GM23338 (cell line): ENCODE measurements around the gene CFB. TPM values are rescaled to one million over a fixed set of nuclear protein-coding genes. Genes with fewer than 3 reads are reported as not detected.
"Not testable (repeated sequence)": the region's sequence is repeated elsewhere in the genome, so short reads cannot be mapped to it uniquely, and the experiment has no call there.

Experiments
- ATAC-seq: fragments of 200-7000 bp; cut with Tn5 transposase; 3 replicates; pipeline ENCODE4 v1.9.1; 2020
- DNase-seq: peaks from one replicate; pipeline ENCODE4 v3.0.0-alpha.2; 2015; ENCODE audit warnings: low spot score
- H2AFZ ChIP-seq: fragments of 200-600 bp; sonication (generic); 2 replicates; pipeline ENCODE4 v1.8.0; 2016; ENCODE audit warnings: antibody characterized with exemption, mild to moderate bottlenecking, moderate library complexity
- H3F3A ChIP-seq: fragments of 200-600 bp; sonication (generic); replicated peaks from 2 replicates; pipeline ENCODE4 v1.8.0; 2017; ENCODE audit warnings: antibody characterized with exemption, mixed run types, low read depth
- H3K27ac ChIP-seq: fragments of 200-600 bp; sonication (generic); 2 replicates; pipeline ENCODE4 v1.6.1; 2016; ENCODE audit warnings: low read depth
- H3K27me3 ChIP-seq: fragments of 200-600 bp; sonication (generic); 2 replicates; pipeline ENCODE4 v1.8.0; 2016; ENCODE audit warnings: mild to moderate bottlenecking, mixed run types, moderate library complexity; ENCODE audit not compliant: insufficient read depth
- H3K36me3 ChIP-seq: fragments of 200-600 bp; sonication (generic); 2 replicates; pipeline ENCODE4 v1.8.0; 2016; ENCODE audit warnings: mild to moderate bottlenecking; ENCODE audit not compliant: insufficient read depth
- H3K4me1 ChIP-seq: fragments of 200-600 bp; sonication (generic); 2 replicates; pipeline ENCODE4 v1.8.0; 2016; ENCODE audit warnings: mild to moderate bottlenecking, moderate library complexity; ENCODE audit not compliant: insufficient read depth
- H3K4me2 ChIP-seq: fragments of 200-600 bp; sonication (generic); 2 replicates; pipeline ENCODE4 v1.7.1; 2017; ENCODE audit warnings: mixed run types
- H3K4me3 ChIP-seq: fragments of 200-600 bp; sonication (generic); 2 replicates; pipeline ENCODE4 v1.6.1; 2016; ENCODE audit warnings: mixed run types
- H3K79me2 ChIP-seq: fragments of 200-600 bp; sonication (generic); replicated peaks from 2 replicates; pipeline ENCODE4 v1.8.0; 2017; ENCODE audit warnings: mild to moderate bottlenecking; ENCODE audit not compliant: insufficient read depth
- H3K9me2 ChIP-seq: fragments of 200-600 bp; sonication (generic); 2 replicates; pipeline ENCODE4 v1.8.0; 2017; ENCODE audit not compliant: insufficient read depth
- H4K20me1 ChIP-seq: fragments of 200-600 bp; sonication (generic); replicated peaks from 2 replicates; pipeline ENCODE4 v1.8.0; 2017; ENCODE audit warnings: mild to moderate bottlenecking; ENCODE audit not compliant: insufficient read depth
- H3K27ac Mint-ChIP-seq: 2 replicates; pipeline ENCODE4 v1.8.0; 2020; ENCODE audit warnings: inconsistent platforms, mild to moderate bottlenecking, moderate library complexity, mixed read lengths
- H3K27me3 Mint-ChIP-seq: 3 replicates; pipeline ENCODE4 v1.8.0; 2022; ENCODE audit warnings: low read depth, mild to moderate bottlenecking, moderate library complexity, mixed read lengths, inconsistent platforms; ENCODE audit not compliant: insufficient read depth, poor library complexity
- H3K36me3 Mint-ChIP-seq: 3 replicates; pipeline ENCODE4 v1.8.0; 2021; ENCODE audit warnings: low read depth, mild to moderate bottlenecking, inconsistent platforms, moderate library complexity, mixed read lengths
- H3K4me1 Mint-ChIP-seq: 3 replicates; pipeline ENCODE4 v1.8.0; 2020; ENCODE audit warnings: mild to moderate bottlenecking, inconsistent platforms, mixed read lengths
- H3K4me3 Mint-ChIP-seq: 3 replicates; pipeline ENCODE4 v1.8.0; 2021; ENCODE audit warnings: moderate library complexity, mild to moderate bottlenecking, inconsistent platforms, mixed read lengths
- H3K9me3 Mint-ChIP-seq: 3 replicates; pipeline ENCODE4 v1.8.0; 2020; ENCODE audit warnings: moderate library complexity, mild to moderate bottlenecking, inconsistent platforms, mixed read lengths
- ETS1 ChIP-seq: IDR thresholded peaks from 2 replicates; pipeline ENCODE4 v1.6.1; 2016; ENCODE audit warnings: antibody characterized with exemption
- EZH2 ChIP-seq: fragments of 200-600 bp; sonication (generic); IDR thresholded peaks from one replicate; pipeline ENCODE4 v1.8.0; 2017; ENCODE audit warnings: antibody characterized with exemption, mild to moderate bottlenecking, low read depth; ENCODE audit not compliant: unreplicated experiment
- EZH2phosphoT487 ChIP-seq: fragments of 200-600 bp; sonication (generic); IDR thresholded peaks from one replicate; pipeline ENCODE4 v1.8.1; 2018; ENCODE audit warnings: antibody characterized with exemption; ENCODE audit not compliant: unreplicated experiment
- NANOG ChIP-seq: IDR thresholded peaks from 2 replicates; pipeline ENCODE4 v1.6.1; 2016; ENCODE audit warnings: antibody characterized with exemption, borderline replicate concordance
- POLR2AphosphoS5 ChIP-seq: IDR thresholded peaks from 2 replicates; pipeline ENCODE4 v1.6.1; 2016; ENCODE audit warnings: antibody characterized with exemption, low read depth
- REST ChIP-seq: IDR thresholded peaks from one replicate; pipeline ENCODE4 v1.6.1; 2018; ENCODE audit warnings: antibody characterized with exemption; ENCODE audit not compliant: unreplicated experiment
- STAT1 ChIP-seq: IDR thresholded peaks from one replicate; pipeline ENCODE4 v1.6.1; 2016; ENCODE audit warnings: antibody characterized with exemption; ENCODE audit not compliant: unreplicated experiment
- ZNF114 ChIP-seq: fragments of 250-450 bp; sonication (Bioruptor Pico); IDR thresholded peaks from 2 replicates; pipeline ENCODE4 v1.5.0; 2020; ENCODE audit warnings: mild to moderate bottlenecking, moderate library complexity
- ZNF331 ChIP-seq: fragments of 250-450 bp; sonication (Bioruptor Pico); IDR thresholded peaks from 2 replicates; pipeline ENCODE4 v1.5.0; 2020; ENCODE audit warnings: low read depth, mild to moderate bottlenecking, moderate library complexity
- ZNF462 ChIP-seq: fragments of 250-450 bp; sonication (Bioruptor Pico); IDR thresholded peaks from 2 replicates; pipeline ENCODE4 v1.5.0; 2020; ENCODE audit warnings: mild to moderate bottlenecking, moderate library complexity
- polyA plus RNA-seq: library from polyadenylated mRNA; unstranded; fragments of >200 nt; fragmentation: Nextera tagmentation; extraction: Ambion mirVana; gene quantifications from 2 replicates; pipeline ENCODE4 v1.2.1, GENCODE V29; 2016
- total RNA-seq: library from RNA; depleted of rRNA; stranded (reverse); fragments of >200 nt; shearing (Covaris generic); gene quantifications from 2 replicates; pipeline ENCODE4 v1.2.3, GENCODE V29; 2014

Gene CFB
- total and polyA plus RNA-seq, 2 experiments from 2014 or later: 0.86 TPM; not detected in 1

- not testable (repeated sequence) for H3K36me3 ChIP-seq, H3K4me3 ChIP-seq, H3K9me2 ChIP-seq, H3K4me2 ChIP-seq, H3F3A ChIP-seq, H3K27me3 Mint-ChIP-seq, ATAC-seq, H4K20me1 ChIP-seq, H3K27ac Mint-ChIP-seq, H3K9me3 Mint-ChIP-seq, H2AFZ ChIP-seq, H3K36me3 Mint-ChIP-seq, H3K79me2 ChIP-seq, H3K27ac ChIP-seq, DNase-seq, H3K4me3 Mint-ChIP-seq, H3K4me1 Mint-ChIP-seq, H3K27me3 ChIP-seq
- peaks cover 12% of the 10 kb centered on the region for H3K4me1 ChIP-seq
Measured at GRCh38 chr6:31909298-31909697, 36.6 kb upstream of the CFB start.

- H3K36me3 ChIP-seq: no peaks in the 10 kb centered on the region
- H3K9me2 ChIP-seq: no peaks in the 10 kb centered on the region
- no peak for ATAC-seq
- no peaks in the 10 kb centered on the region for H3K79me2 ChIP-seq
- no peaks in the 10 kb centered on the region for H3K4me1 ChIP-seq
- H3F3A ChIP-seq: no peaks in the 10 kb centered on the region
- Mint-ChIP-seq H3K9me3 (no peaks in the 10 kb centered on the region), H3K27ac (no peak overlapping the region), H3K4me3 (no peak overlapping the region), H3K36me3 (no peaks in the 10 kb centered on the region), H3K4me1 (no peaks in the 10 kb centered on the region), H3K27me3 (peaks cover 2% of the 10 kb centered on the region)
- no peak for DNase-seq
- no peak overlapping the region for H3K27ac ChIP-seq
- no peak overlapping the region for H3K4me2 ChIP-seq
- H4K20me1 ChIP-seq: no peaks in the 10 kb centered on the region
- H3K27me3 ChIP-seq: no peaks in the 10 kb centered on the region
- TF ChIP-seq EZH2 (no peak), ZNF114 (CRISPR knock-in tag) (no peak), ZNF331 (no peak), EZH2phosphoT487 (no peak), NANOG (no peak), POLR2AphosphoS5 (no peak), STAT1 (no peak), ZNF462 (CRISPR knock-in tag) (no peak), ETS1 (no peak), REST (no peak)
- H3K4me3 ChIP-seq: no peak overlapping the region
- no peak overlapping the region for H2AFZ ChIP-seq
Measured at GRCh38 chr6:31911826-31912585, 33.9 kb upstream of the CFB start.
